ENCODE data around the gene SIDT1. TPM values are rescaled to one million over a fixed set of nuclear protein-coding genes. Genes with fewer than 3 reads are reported as not detected.

The SIDT1 gene
- total RNA-seq, 3 donors from 2014 or later (not counting 1 experiment from before 2014, with no cell fraction given), result 86.9 to 136 (median 101) TPM

- H3K36me3 Mint-ChIP-seq, result peaks cover 24% of the 10 kb centered on the region
- intact Hi-C loops (cut with micrococcal nuclease), result no loop called here
- no peaks in the 10 kb centered on the region for H3K27me3 Mint-ChIP-seq (ENCODE audit: low read depth in 2 of 2)
- ATAC-seq (no peak), DNase-seq (no peak)
- H3K9me3 Mint-ChIP-seq, result peaks cover 2 to 14% of the 10 kb centered on the region in 2 donors
- Histone ChIP-seq H3K4me1 (ENCODE audit: control insufficient read depth, insufficient read depth, low read length) (no peaks in the 10 kb centered on the region), H3K27me3 (ENCODE audit: control insufficient read depth, insufficient read depth, low read length) (no peaks in the 10 kb centered on the region), H3K36me3 (ENCODE audit: control insufficient read depth, insufficient read depth, low read length) (no peaks in the 10 kb centered on the region), H3K9me3 (ENCODE audit: control insufficient read depth, insufficient read depth, low read length) (peaks cover 8% of the 10 kb centered on the region), H3K27ac (ENCODE audit: low read length) (no peak overlapping the region), H3K4me3 (ENCODE audit: low read length) (no peak overlapping the region)
- no peak overlapping the region for H3K27ac Mint-ChIP-seq
- no peak for TF ChIP-seq CTCF (IDR thresholded peaks at IDR 0.05)
- 92% methylated on average over 7 of the region's 7 CpGs for WGBS (ENCODE audit: insufficient coverage)
- H3K4me3 Mint-ChIP-seq, result no peak overlapping the region
- no peaks in the 10 kb centered on the region for H3K4me1 Mint-ChIP-seq
Measured at GRCh38 chr3:113643583-113643982, 111.2 kb downstream of the SIDT1 start.

GRCh38 chr3:113648524-113648923 lies 116.2 kb downstream of the SIDT1 start:
- no peak overlapping the region for H3K27ac ChIP-seq (ENCODE audit: low read length)
- DNase-seq (no peak), ATAC-seq (no peak)
- intact Hi-C loops (cut with micrococcal nuclease), result no loop called here
- no peaks in the 10 kb centered on the region for H3K36me3 ChIP-seq (ENCODE audit: control insufficient read depth, insufficient read depth, low read length)
- Mint-ChIP-seq H3K27ac (no peak overlapping the region), H3K36me3 (peaks cover 24% of the 10 kb centered on the region), H3K4me3 (no peak overlapping the region), H3K4me1 (no peaks in the 10 kb centered on the region), H3K27me3 (ENCODE audit: low read depth in 2 of 2) (no peaks in the 10 kb centered on the region), H3K9me3 (peaks cover 2 to 14% of the 10 kb centered on the region in 2 donors)
- peaks cover 8% of the 10 kb centered on the region for H3K9me3 ChIP-seq (ENCODE audit: control insufficient read depth, insufficient read depth, low read length)
- no peaks in the 10 kb centered on the region for H3K27me3 ChIP-seq (ENCODE audit: control insufficient read depth, insufficient read depth, low read length)
- TF ChIP-seq CTCF (IDR thresholded peaks at IDR 0.05), result no peak
- H3K4me1 ChIP-seq (ENCODE audit: control insufficient read depth, insufficient read depth, low read length), result no peaks in the 10 kb centered on the region
- no peak overlapping the region for H3K4me3 ChIP-seq (ENCODE audit: low read length)

- no peak for TF ChIP-seq CTCF (IDR thresholded peaks at IDR 0.05)
- Mint-ChIP-seq H3K27me3 (ENCODE audit: low read depth in 2 of 2) (no peaks in the 10 kb centered on the region), H3K27ac (no peak overlapping the region), H3K4me1 (no peaks in the 10 kb centered on the region), H3K4me3 (no peak overlapping the region), H3K9me3 (peaks cover 0 to 10% of the 10 kb centered on the region in 2 donors), H3K36me3 (peaks cover 18% of the 10 kb centered on the region)
- H3K4me3 ChIP-seq (ENCODE audit: low read length), result no peak overlapping the region
- H3K27me3 ChIP-seq (ENCODE audit: control insufficient read depth, insufficient read depth, low read length), result no peaks in the 10 kb centered on the region
- 99% methylated on average over 6 of the region's 6 CpGs for WGBS (ENCODE audit: insufficient coverage)
- intact Hi-C loops (cut with micrococcal nuclease), result no loop called here
- ATAC-seq (no peak), DNase-seq (no peak)
- H3K27ac ChIP-seq (ENCODE audit: low read length), result no peak overlapping the region
- H3K36me3 ChIP-seq (ENCODE audit: control insufficient read depth, insufficient read depth, low read length), result no peaks in the 10 kb centered on the region
- H3K9me3 ChIP-seq (ENCODE audit: control insufficient read depth, insufficient read depth, low read length), result peaks cover 8% of the 10 kb centered on the region
- no peaks in the 10 kb centered on the region for H3K4me1 ChIP-seq (ENCODE audit: control insufficient read depth, insufficient read depth, low read length)
Measured at GRCh38 chr3:113649174-113649845, 117.0 kb downstream of the SIDT1 start.

- Histone ChIP-seq H3K27me3 (ENCODE audit: control insufficient read depth, insufficient read depth, low read length) (no peaks in the 10 kb centered on the region), H3K36me3 (ENCODE audit: control insufficient read depth, insufficient read depth, low read length) (peaks cover 24% of the 10 kb centered on the region), H3K9me3 (ENCODE audit: control insufficient read depth, insufficient read depth, low read length) (no peaks in the 10 kb centered on the region), H3K4me1 (ENCODE audit: control insufficient read depth, insufficient read depth, low read length) (no peaks in the 10 kb centered on the region), H3K27ac (ENCODE audit: low read length) (no peak overlapping the region), H3K4me3 (ENCODE audit: low read length) (no peak overlapping the region)
- H3K4me1 Mint-ChIP-seq, result peaks cover 2 to 12% of the 10 kb centered on the region in 2 donors
- H3K36me3 Mint-ChIP-seq, result peaks cover 32% of the 10 kb centered on the region
- intact Hi-C loops (cut with micrococcal nuclease), result no loop called here
- DNase-seq (no peak), ATAC-seq (no peak)
- 100% methylated on average over 1 of the region's 1 CpG for WGBS (ENCODE audit: insufficient coverage)
- H3K27me3 Mint-ChIP-seq (ENCODE audit: low read depth in 2 of 2), result no peaks in the 10 kb centered on the region
- no peaks in the 10 kb centered on the region for H3K9me3 Mint-ChIP-seq
- no peak overlapping the region for H3K4me3 Mint-ChIP-seq
- TF ChIP-seq CTCF (IDR thresholded peaks at IDR 0.05), result no peak
- no peak overlapping the region for H3K27ac Mint-ChIP-seq
Measured at GRCh38 chr3:113654310-113654709, 122.0 kb downstream of the SIDT1 start.
